ENCODE results near the gene IL3.

The IL3 gene

GRCh38 chr5:132060501-132061161 is at the start of gene IL3:
TSS of gene IL3 (plus strand) at chr5:132060655. CDS start at chr5:132060707, 52 bp downstream.
- TF ChIP-seq CTCF (IDR thresholded peaks at IDR 0.05; ENCODE audit: low read depth, low read length): no peak
- no peak within 1 kb of the TSS for H3K4me3 ChIP-seq (ENCODE audit: low read depth, low read length)

GRCh38 chr5:132010989-132011621 is 49.4 kb upstream of the IL3 start:
- TF ChIP-seq CTCF (IDR thresholded peaks at IDR 0.05; ENCODE audit: low read depth, low read length): no peak
- no peak overlapping the region for H3K4me3 ChIP-seq (ENCODE audit: low read depth, low read length)

GRCh38 chr5:132011622-132012343 is 48.7 kb upstream of the IL3 start, which contains the start of gene ACSL6:
TSS of gene ACSL6 (minus strand) at chr5:132011658. CDS start at chr5:132011553, 105 bp downstream.
- H3K4me3 ChIP-seq (ENCODE audit: low read depth, low read length): peak within 1 kb of the TSS; percentile 42; the same call in 1 of the 2 replicates
- TF ChIP-seq CTCF (IDR thresholded peaks at IDR 0.05; ENCODE audit: low read depth, low read length): no peak

GRCh38 chr5:132012371-132013005 is 48.0 kb upstream of the IL3 start:
- no peak for TF ChIP-seq CTCF (IDR thresholded peaks at IDR 0.05; ENCODE audit: low read depth, low read length)

GRCh38 chr5:132013006-132013689 is 47.3 kb upstream of the IL3 start:
- TF ChIP-seq CTCF (IDR thresholded peaks at IDR 0.05; ENCODE audit: low read depth, low read length): no peak
- H3K4me3 ChIP-seq (ENCODE audit: low read depth, low read length): no peak overlapping the region

More at GRCh38 chr5:132012371-132013005, 48.0 kb upstream of the IL3 start:
- no peak overlapping the region for H3K4me3 ChIP-seq (ENCODE audit: low read depth, low read length)

GRCh38 chr5:132013711-132014110 is 46.7 kb upstream of the IL3 start:
- TF ChIP-seq CTCF (IDR thresholded peaks at IDR 0.05; ENCODE audit: low read depth, low read length): no peak
- no peak overlapping the region for H3K4me3 ChIP-seq (ENCODE audit: low read depth, low read length)
